Sciatic nerve (tissue), 2 donors: ENCODE measurements around the gene HOXD12. TPM values are rescaled to one million over a fixed set of nuclear protein-coding genes. Genes with fewer than 3 reads are reported as not detected.

Experiments
- ATAC-seq: fragments of 200-7000 bp; cut with Tn5 transposase; one replicate; pipeline ENCODE4 v1.9.1; 2020; ENCODE audit warnings: mild to moderate bottlenecking, moderate library complexity
- DNase-seq: peaks from one replicate; pipeline ENCODE4 v3.0.0-alpha.2; 2020; ENCODE audit warnings: low spot score
- intact Hi-C: fragments of 100-400 bp; cut with DNase I; formaldehyde crosslinking; loops from one replicate; pipeline ENCODE4 v1.14.2; 2022
- total RNA-seq: library from RNA; stranded (reverse); fragmentation: NEBNext Ultra II Directional; extraction: Animal tissue kit (Norgen Biotek cat#: 25700); gene quantifications from one replicate; pipeline ENCODE4 v1.2.1, GENCODE V29; 2021
- donor health status: DM: no; HTN: no; CAD: no.
- donor health status: DM: no; HTN: no; CAD: no.

Gene HOXD12
- total RNA-seq, 1 donor from 2014 or later, result not detected

GRCh38 chr2:176135035-176135440 is 35.4 kb downstream of the HOXD12 start:
- ATAC-seq (no peak), DNase-seq (no peak)
- intact Hi-C loops, result loop anchor here (2.0 to 5.0 kb wide), 2 partner anchors 54 to 417 kb away; no protein-coding TSS in a partner anchor

GRCh38 chr2:176136374-176137251 is 37.0 kb downstream of the HOXD12 start:
- no peak for DNase-seq
- ATAC-seq, result no peak
- intact Hi-C loops, result loop anchor here (5.0 kb wide), 1 partner anchor 416 kb away; no protein-coding TSS in a partner anchor

DNA sequence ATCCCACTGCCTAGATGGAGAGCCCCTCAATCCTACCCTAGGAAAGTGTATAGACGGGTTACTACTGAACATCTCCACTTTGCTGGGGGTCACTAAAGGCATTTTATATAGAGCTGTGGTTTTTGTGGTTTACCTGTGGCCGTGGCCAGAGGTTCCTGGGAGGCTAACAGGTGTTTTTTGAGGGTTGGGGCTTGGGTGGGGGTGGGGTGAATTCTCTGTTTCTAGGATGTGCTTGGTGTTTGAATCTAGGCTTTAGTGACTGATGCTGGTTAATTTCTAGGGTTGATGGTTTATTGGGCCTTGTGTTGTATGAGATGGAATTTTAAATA is 37.6 kb downstream of the HOXD12 start:
- intact Hi-C loops, result loop anchor here (5.0 kb wide), 1 partner anchor 415 kb away; no protein-coding TSS in a partner anchor
- DNase-seq (no peak), ATAC-seq (no peak)

- ATAC-seq (no peak), DNase-seq (no peak)
- intact Hi-C loops, result loop anchor here (5.0 kb wide), 1 partner anchor 414 kb away; no protein-coding TSS in a partner anchor
These were observed 38.3 kb downstream of the HOXD12 start for GRCh38 chr2:176137906-176138305.

- DNase-seq (no peak), ATAC-seq (no peak)
- intact Hi-C loops, result loop anchor here (5.0 kb wide), 1 partner anchor 414 kb away; no protein-coding TSS in a partner anchor
These were observed 38.9 kb downstream of the HOXD12 start for GRCh38 chr2:176138526-176138922.

DNA sequence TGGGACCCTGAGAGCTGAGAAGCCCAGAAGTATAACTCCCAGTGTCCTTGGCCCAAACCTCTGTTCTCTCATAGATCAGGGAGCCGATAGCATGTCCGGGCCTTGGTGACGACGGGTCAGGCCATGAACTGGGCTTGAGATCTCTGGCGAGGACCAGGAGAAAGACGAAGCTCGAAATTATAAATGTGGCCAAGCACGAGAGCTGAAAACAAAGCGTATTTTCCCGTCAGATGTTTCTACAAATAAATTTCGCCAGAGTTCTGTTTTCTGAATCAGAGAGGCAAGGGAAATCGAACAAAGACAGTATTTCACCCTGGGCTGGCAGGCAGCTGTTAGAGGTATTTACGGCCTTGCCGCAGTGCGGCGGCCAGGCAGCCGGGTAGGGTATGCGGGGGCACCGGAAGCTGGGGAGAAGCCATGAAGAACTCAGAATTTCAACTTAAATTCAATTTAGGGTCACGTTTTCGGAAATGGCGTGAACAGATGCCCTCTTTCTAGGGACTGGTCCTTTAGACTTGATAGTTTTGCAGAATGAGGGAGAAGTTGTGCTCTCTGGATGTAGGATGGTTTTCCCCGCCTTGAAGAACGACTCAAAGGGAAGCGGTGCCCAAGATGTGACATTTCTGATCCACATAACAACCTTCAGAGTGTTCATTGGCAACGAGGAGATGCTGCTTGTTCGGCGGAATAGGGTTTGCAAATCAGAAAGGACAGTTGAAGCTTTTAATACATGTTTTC is 39.5 kb downstream of the HOXD12 start:
- intact Hi-C loops, result loop anchor here (5.0 kb wide), 1 partner anchor 413 kb away; no protein-coding TSS in a partner anchor
- no peak for ATAC-seq
- DNase-seq, result no peak

DNA sequence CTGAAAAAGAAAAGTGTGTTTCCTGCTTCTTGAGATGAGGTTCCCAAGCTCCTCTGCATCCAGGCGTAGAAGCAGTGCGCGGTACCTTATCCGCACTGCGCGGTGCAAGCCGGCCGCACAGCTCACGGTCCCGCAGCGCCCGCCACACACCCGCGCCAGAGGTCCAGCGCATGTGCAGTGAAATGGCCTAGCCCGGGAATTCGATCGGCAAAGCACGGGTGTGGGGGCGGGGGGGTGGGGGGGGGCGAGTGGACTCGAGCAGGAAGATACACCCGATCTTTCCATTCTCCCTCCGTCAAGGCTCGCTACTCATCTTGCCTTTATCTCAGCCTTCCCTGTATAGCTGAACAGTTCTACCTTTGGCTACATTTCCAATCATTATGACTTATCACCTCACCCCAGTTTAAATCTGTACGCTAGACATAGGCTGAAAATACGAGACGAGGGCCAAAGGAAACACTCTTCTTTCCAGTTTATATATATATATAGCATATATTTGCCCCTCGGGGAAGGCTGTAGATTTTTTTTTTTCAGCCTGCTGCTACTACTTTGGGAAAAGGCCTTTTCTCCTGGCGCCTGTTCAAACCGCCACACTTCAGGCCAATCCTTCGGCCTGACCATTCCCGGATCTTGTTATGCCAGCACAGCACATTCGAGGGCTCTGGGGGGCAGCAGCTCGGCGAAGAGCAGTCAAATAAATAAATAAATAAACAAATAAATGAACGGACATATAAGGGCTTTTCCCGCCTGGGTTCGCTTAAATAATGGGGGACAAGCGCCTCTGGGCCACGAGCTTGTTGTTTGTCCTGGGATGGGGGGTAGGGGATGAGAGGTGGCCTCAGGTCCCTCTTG is 40.3 kb downstream of the HOXD12 start:
- ATAC-seq (peak; percentile 16), DNase-seq (no peak)
- intact Hi-C loops, result loop anchor here (5.0 kb wide), 2 partner anchors 317 to 412 kb away; no protein-coding TSS in a partner anchor

GRCh38 chr2:176140513-176141317 is 41.1 kb downstream of the HOXD12 start:
- peak; percentile 92 for ATAC-seq
- peak; percentile 87 for DNase-seq
- intact Hi-C loops, result loop anchor here (5.0 kb wide), 1 partner anchor 317 kb away; no protein-coding TSS in a partner anchor

DNA sequence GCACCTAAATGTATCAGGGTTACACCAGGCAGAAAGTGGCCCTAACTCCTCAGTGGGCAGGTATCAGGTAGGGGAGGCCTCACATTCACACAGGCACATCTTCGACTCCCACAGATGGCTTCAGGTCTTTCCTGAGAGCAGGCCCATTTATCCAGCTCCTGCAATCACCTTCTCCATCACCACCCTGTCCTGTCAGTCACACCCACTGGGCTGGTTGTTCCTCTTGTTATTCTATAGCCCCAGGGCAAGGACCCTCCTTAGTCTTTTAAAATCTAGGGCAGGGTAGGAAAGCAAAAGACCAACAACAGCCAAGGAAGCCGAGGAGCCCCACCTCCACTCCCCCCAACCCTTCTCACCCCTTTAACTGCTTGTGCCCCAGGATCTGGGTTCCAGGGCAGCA is 42.7 kb downstream of the HOXD12 start:
- ATAC-seq (no peak), DNase-seq (no peak)
- intact Hi-C loops, result loop anchor here (5.0 kb wide), 1 partner anchor 315 kb away; no protein-coding TSS in a partner anchor

DNA sequence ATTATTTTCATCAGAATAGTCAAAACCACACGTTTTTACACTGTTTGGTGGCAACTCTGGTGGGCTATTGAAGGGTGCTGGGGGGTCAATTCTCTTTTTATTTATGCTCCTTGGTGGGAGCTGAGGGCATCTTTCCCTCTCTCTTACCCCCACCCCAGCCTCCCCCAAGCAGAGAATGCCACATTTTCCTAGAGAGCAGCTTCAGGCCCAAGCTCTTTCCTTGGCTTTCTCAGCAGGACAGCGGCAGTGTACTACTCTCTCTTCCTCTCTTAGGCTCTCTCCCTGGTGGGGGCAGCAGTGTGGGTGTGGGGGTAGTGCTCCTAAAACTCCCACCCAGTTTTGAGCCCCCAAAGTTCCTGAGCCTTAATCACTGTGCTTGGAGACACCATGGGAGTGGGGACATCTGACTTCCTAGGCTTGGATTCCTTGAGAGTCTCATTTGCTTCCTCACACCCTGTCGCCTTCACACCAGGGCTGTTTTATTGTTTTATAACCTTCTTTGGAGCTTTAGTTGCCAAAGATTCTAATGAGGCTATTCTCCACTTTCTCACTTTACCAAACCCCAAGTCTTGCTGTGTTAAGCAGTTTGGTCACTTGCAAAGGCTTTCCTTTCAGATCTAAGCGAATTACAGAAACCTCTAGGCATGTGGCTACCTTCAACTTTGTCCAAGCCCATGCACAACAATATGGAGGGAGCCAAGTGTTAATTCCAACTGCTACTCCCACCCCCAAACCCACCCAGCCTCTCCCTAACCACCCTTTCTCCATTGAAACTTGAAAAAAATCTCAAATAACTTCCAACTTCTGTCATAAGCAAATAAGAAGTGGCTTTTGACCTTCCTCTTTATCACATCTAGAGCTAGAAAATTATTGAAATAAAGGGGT is 45.7 kb downstream of the HOXD12 start:
- intact Hi-C loops, result no loop called here
- ATAC-seq (no peak), DNase-seq (no peak)

DNA sequence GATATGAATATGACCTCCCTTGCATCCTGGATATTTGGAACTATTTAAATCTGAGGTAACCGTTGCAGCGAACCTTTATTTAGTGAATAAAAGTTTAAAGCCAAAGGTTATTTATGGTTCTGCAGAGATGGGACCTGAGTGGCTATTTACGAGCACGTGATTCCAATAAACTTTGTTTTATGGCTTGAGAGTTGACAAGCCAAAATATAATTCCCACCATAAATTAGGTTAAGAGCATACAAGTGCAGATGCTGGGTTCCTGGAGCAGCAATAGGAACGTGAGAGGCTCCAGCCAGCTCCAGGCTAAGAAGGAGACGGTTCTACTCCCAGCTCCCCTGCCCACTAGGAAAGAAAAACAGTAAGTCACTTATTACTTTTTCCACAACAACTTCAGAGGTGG is 46.5 kb downstream of the HOXD12 start:
- DNase-seq (no peak), ATAC-seq (no peak)
- intact Hi-C loops, result no loop called here

GRCh38 chr2:176146645-176147044 is 47.0 kb downstream of the HOXD12 start:
- intact Hi-C loops, result no loop called here
- ATAC-seq, result no peak
- no peak for DNase-seq

GRCh38 chr2:176147210-176147799 is 47.7 kb downstream of the HOXD12 start:
- DNase-seq, result no peak
- intact Hi-C loops, result no loop called here
- no peak for ATAC-seq

DNA sequence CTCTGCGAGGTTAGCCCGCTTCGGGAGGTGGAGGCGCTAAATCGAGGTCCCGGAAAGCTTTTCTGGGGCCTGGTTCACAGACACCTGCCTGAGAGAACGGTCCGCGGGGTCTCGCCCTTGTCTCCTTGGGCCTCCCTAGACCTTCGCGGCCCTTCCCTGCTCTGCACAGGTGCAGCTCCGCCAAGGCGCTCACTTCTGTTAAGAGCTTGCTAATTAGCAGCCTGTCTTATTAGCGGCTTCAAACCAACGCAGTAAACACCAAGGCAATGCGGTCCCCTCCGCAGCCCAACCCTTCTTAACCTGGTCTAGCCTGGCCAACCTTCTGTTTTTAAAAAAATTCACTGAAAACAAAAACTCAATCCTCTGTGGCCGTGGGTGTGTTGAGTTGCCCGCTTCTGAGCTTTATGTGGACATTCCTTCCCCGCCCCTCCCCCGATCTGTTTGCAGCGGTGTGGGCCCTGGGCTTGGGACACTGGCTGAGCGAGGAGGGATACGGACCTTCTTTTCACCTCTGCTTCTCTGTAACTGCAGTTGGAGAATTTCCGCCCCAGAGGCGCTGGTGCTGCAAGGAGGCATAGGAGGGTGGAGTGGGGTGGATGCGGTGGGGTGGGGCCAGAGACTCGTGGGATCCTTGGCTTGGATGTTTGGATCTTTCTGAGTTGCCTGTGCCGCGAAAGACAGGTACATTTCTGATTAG is 48.4 kb downstream of the HOXD12 start:
- intact Hi-C loops, result no loop called here
- no peak for ATAC-seq
- no peak for DNase-seq

DNA sequence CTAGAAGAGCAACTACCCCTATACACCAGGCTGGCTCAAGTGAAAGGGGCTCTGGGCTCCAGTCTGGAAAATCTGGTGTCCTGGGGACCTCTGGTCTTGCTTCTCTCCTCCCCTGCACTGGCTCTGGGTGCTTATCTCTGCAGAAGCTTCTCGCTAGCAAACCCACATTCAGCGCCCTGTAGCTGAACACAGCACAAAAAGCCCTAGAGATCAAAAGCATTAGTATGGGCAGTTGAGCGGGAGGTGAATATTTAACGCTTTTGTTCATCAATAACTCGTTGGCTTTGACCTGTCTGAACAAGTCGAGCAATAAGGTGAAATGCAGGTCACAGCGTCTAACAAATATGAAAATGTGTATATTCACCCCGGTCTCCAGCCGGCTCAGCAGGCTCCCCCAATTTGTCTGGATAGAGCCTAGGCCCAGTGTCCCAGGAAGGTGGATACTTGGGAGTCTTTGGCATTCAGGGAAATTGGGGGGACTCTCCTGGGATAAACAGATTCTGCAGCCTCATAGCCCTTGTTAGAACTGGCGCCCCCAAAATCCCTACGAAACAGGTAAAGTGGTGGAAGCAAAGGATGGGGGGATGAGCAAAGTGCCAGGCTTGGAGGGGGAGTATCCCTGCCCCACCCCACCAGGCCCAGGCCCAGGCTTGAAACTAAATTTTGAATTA is 49.3 kb downstream of the HOXD12 start:
- ATAC-seq (no peak), DNase-seq (no peak)
- intact Hi-C loops, result no loop called here

DNA sequence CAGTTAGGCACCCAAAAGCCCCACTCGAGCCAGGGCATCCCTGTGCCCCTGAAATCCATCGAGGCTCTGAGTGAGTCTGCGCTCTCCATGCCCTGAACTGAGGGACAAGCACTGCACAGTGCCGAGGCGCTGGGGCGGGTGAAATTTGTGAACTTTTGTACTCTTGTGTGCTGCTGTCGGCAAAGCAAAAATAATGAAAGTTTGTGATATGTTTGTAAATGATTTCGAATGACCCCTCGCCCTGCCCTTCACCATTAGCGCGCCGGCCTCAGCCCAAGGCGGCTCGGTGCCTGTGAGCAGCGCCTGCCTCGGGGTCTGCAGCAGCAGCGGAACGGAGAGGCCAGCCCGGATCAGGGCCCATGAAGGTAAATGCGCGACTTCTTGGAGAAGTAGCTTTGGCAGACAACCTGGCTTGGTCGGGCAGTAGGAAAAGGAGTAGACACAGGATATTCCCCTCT is 49.9 kb downstream of the HOXD12 start:
- DNase-seq (no peak), ATAC-seq (no peak)
- intact Hi-C loops, result no loop called here
